ENCODE results near the gene PARVB.

Gene PARVB

GRCh38 chr22:44133901-44134571, 109.9 kb downstream of the PARVB start:
- DNase-seq (ENCODE audit: low read depth in 2 of 2), result no peak

- DNase-seq (ENCODE audit: low read depth in 2 of 2), result no peak
These were observed 112.0 kb downstream of the PARVB start for GRCh38 chr22:44136112-44136511.

GRCh38 chr22:44136786-44137185, 112.7 kb downstream of the PARVB start:
- DNase-seq (ENCODE audit: low read depth in 2 of 2), result no peak

GRCh38 chr22:44137415-44137814, 113.3 kb downstream of the PARVB start:
- no peak for DNase-seq (ENCODE audit: low read depth in 2 of 2)

GRCh38 chr22:44139773-44140172, 115.7 kb downstream of the PARVB start:
- no peak for DNase-seq (ENCODE audit: low read depth in 2 of 2)

- DNase-seq (ENCODE audit: low read depth in 2 of 2), result no peak
These were observed 118.5 kb downstream of the PARVB start for GRCh38 chr22:44142421-44143104.

- DNase-seq (ENCODE audit: low read depth in 2 of 2), result no peak
These were observed 119.0 kb downstream of the PARVB start for GRCh38 chr22:44143105-44143474.

- no peak for DNase-seq (ENCODE audit: low read depth in 2 of 2)
These were observed 119.5 kb downstream of the PARVB start for GRCh38 chr22:44143579-44143978.

- DNase-seq (ENCODE audit: low read depth in 2 of 2), result no peak
These were observed 120.0 kb downstream of the PARVB start for GRCh38 chr22:44144046-44144569.

- DNase-seq (ENCODE audit: low read depth in 2 of 2), result no peak
These were observed 121.4 kb downstream of the PARVB start for GRCh38 chr22:44145544-44145943.

- no peak for DNase-seq (ENCODE audit: low read depth in 2 of 2)
These were observed 122.2 kb downstream of the PARVB start for GRCh38 chr22:44146088-44146861.

GRCh38 chr22:44147008-44147645, 123.0 kb downstream of the PARVB start:
- DNase-seq (ENCODE audit: low read depth in 2 of 2), result no peak

GRCh38 chr22:44147821-44148574, 123.9 kb downstream of the PARVB start:
- no peak for DNase-seq (ENCODE audit: low read depth in 2 of 2)

- no peak for DNase-seq (ENCODE audit: low read depth in 2 of 2)
These were observed 127.6 kb downstream of the PARVB start for GRCh38 chr22:44151676-44152075.

- DNase-seq (ENCODE audit: low read depth in 2 of 2), result no peak
These were observed 129.6 kb downstream of the PARVB start for GRCh38 chr22:44153710-44154109.

GRCh38 chr22:44154436-44154942, 130.4 kb downstream of the PARVB start:
- DNase-seq (ENCODE audit: low read depth in 2 of 2), result no peak

GRCh38 chr22:44155115-44155514, 131.0 kb downstream of the PARVB start:
- no peak for DNase-seq (ENCODE audit: low read depth in 2 of 2)

- no peak for DNase-seq (ENCODE audit: low read depth in 2 of 2)
These were observed 134.0 kb downstream of the PARVB start for GRCh38 chr22:44157916-44158618.

- DNase-seq (ENCODE audit: low read depth in 2 of 2), result no peak
These were observed 134.7 kb downstream of the PARVB start for GRCh38 chr22:44158816-44159215.

- no peak for DNase-seq (ENCODE audit: low read depth in 2 of 2)
These were observed 135.1 kb downstream of the PARVB start for GRCh38 chr22:44159221-44159620.

GRCh38 chr22:44159811-44160210, 135.7 kb downstream of the PARVB start:
- DNase-seq (ENCODE audit: low read depth in 2 of 2), result no peak

Data from stimulated activated CD8-positive, alpha-beta memory T cell treated with anti-CD3 and anti-CD28 coated beads, Interleukin-2, amount 100 ng/mL, for 48 hours (primary cell).